HG03378 (cell line): Measurements from ENCODE around the gene TEX9.
A peak's percentile ranks its signal among the peaks of the same experiment; 100 is the strongest.

ENCODE experiments used
- ATAC-seq: cut with Tn5 transposase; IDR thresholded peaks from one replicate; pipeline ENCODE4 v1.9.1; 2021; ENCODE audit warnings: mild to moderate bottlenecking, moderate library complexity; ENCODE audit not compliant: unreplicated experiment

Gene TEX9

DNA sequence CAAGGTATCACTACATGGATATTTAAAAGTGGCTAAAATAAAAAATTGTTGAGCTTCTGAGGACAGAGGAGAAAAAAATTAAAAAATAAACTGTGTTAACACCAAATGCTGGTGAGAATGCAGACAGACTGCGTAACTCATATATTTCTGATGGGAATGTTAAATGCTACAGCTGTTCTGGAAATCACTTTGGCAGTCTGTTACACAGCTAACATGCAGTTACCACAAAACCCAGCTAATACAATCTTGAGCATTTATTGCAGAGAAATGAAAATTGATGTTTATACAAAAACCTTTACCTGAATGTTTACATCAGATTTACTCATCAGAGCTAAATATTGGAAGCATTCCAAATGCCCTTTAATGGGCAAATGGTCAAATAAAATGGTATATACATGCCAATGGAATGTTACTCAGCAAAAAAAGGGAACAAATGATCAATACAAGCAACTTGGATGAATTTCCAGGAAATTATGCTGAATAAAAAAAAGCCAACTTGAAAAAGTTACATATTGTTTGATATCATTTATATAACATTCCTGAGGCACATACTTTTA, 75.1 kb downstream of the TEX9 start:
- ATAC-seq, result no peak

GRCh38 chr15:56442354-56442753, 77.1 kb downstream of the TEX9 start:
- no peak for ATAC-seq

- ATAC-seq, result no peak
Observed at GRCh38 chr15:56445746-56446145, 80.5 kb downstream of the TEX9 start.

DNA sequence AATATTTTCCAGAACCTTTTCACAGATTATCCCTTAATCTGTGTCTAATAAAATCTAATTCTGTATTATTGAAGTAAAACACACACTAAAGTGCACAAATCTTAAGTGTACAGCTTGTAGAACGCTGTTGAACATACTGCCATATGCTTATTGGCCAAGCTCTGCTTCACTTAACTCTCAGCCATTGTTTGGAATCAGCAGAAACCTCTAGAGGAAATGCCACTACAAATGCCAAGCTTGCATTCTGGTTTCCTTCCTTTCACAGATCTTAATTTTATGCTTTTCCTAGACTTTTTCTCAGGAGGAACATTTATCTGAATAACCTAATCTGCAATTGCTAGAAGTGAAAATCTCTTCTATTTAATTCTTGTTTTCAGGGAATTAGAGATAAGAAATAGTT, 89.6 kb downstream of the TEX9 start:
- no peak for ATAC-seq

GRCh38 chr15:56456229-56456628, 91.0 kb downstream of the TEX9 start:
- no peak for ATAC-seq

DNA sequence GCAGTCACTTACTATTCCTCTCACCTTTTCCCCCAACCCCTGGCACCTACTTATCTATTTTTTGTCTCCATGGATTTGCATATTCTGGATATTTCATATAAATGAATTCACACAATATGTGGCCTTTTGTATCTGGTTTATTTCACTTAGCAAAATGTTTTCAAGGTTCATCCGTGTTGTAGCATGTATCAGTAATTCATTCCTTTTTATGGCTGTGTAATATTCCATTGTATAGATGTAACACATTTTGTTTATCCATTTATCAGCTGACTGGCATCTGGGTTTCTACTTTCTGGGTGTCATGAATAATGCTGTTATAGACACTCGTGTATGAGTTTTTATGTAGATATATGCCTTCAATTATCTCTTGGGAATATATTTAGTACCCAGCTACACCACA, 93.9 kb downstream of the TEX9 start:
- ATAC-seq, result no peak

DNA sequence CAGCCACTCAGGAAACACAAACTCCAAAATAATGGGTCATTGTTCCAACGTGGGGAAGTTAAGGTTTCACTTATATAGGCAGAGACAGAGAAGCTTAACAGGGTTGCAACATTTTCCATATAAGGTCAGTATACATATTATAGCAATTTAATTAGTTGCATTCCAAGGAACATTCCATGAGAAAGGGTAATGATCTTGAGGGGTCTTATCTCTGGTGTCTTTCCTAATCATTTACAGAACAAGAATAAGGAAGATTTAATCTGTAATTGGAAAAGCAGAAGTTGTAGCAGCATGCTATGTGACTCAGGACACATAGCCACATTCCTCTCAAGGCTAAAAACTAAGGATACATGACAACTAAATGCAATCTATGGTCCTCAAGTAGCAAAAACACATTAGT, 94.8 kb downstream of the TEX9 start:
- no peak for ATAC-seq

- no peak for ATAC-seq
Observed at GRCh38 chr15:56460947-56461346, 95.7 kb downstream of the TEX9 start.

GRCh38 chr15:56464893-56465520, 99.8 kb downstream of the TEX9 start, which contains the start of gene MNS1:
Gene MNS1, minus strand, starts transcription at chr15:56465137. Its CDS starts 165 bp downstream, at chr15:56464972.
- ATAC-seq, result peak; percentile 99

DNA sequence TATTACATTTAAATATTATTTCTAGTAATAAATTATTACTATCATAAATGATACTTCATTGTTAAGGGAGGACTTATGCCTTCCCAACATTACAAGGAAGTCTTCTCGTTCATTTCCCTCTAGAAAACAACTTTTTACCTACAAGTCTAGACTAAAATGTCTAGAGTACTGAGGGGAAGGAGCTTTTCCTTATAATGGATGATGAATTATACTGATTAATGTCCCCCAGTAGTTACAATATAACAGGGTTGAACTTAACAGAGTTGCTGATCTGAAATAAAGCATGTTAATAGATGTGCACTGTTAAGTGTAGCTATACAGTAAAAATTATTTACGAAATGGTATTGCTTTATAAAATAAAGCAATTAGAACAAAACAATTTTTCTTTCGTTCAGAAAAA, 102.4 kb downstream of the TEX9 start:
- ATAC-seq, result no peak

GRCh38 chr15:56468401-56468800, 103.2 kb downstream of the TEX9 start:
- ATAC-seq, result peak; percentile 55

- no peak for ATAC-seq
Observed at GRCh38 chr15:56469483-56469882, 104.3 kb downstream of the TEX9 start.

GRCh38 chr15:56471440-56472069, 106.3 kb downstream of the TEX9 start:
- no peak for ATAC-seq

- ATAC-seq, result no peak
Observed at GRCh38 chr15:56472278-56472677, 107.1 kb downstream of the TEX9 start.

DNA sequence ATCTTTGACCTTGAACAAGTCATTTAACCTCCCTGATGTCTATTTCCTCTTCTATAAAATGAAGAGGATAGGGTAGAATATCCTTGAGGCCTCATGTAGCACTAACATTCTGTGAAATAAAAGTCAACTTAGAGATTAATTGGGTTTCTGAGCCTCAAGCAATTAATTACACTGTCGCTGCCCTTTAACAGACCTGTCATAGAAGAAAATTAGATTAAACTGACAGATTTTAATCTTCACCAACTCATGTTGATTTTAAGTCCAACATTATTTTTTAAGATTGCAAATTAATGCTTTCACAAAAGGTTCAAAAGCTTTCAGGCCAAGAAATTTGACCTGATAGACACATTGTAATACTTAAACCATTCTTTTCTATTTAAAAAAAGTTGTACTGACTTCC, 107.8 kb downstream of the TEX9 start:
- ATAC-seq, result no peak

DNA sequence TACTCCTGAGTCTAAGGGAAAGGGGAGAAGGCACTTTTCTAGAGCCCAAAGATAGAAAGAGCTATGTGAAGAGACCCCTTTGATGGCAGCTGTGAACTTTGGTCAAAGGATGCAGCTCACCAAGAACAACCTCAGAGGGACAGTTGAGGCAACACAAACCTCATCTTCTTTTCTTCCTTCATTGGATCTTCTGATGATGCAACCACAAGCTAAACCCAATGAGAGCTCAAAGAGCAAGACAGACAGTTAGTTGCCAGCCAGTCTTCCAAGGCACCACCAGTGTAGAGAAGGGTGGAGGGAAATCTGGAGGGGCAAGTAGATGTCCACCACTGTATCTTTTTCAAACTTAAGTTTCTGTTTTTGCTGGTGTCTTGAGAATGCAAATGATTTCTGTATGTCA, 110.1 kb downstream of the TEX9 start:
- no peak for ATAC-seq
